Vagina (tissue), 2 donors: Measurements from ENCODE around the gene ARHGAP42. TPM values are rescaled to one million over a fixed set of nuclear protein-coding genes. Genes with fewer than 3 reads are reported as not detected.

ENCODE experiments used
- DNase-seq, 2 donors: peaks; one replicate each; pipeline ENCODE4 v3.0.0-alpha.2; 2017; ENCODE audit errors: extremely low spot score in 2 of 2
- H3K27ac ChIP-seq: fragments of 200-600 bp; sonication (generic); one replicate; pipeline ENCODE4 v1.5.1; 2019
- H3K27me3 ChIP-seq: fragments of 200-600 bp; sonication (generic); one replicate; pipeline ENCODE4 v1.5.1; 2019
- H3K36me3 ChIP-seq, 2 donors: fragments of 200-600 bp; sonication (generic); one replicate each; pipeline ENCODE4 v1.5.1; 2017 to 2019
- H3K4me1 ChIP-seq: fragments of 200-600 bp; sonication (generic); one replicate; pipeline ENCODE4 v1.5.1; 2019
- H3K4me3 ChIP-seq, 2 donors: fragments of 200-600 bp; sonication (generic); 1 replicate in 1 of 2; 2 replicates in 1 of 2; pipeline ENCODE4 v1.5.1; 2016 to 2019
- H3K9me3 ChIP-seq: fragments of 200-600 bp; sonication (generic); one replicate; pipeline ENCODE4 v1.5.1; 2019
- CTCF ChIP-seq, 3 experiments: fragments of 450-650 bp in 2 of 3; fragments of 200-600 bp in 1 of 3; sonication (generic) in 1 of 3; IDR thresholded peaks; one replicate each; pipeline ENCODE4 v1.5.1; 2017 to 2019; ENCODE audit warnings: antibody characterized with exemption in 3 of 3, mild to moderate bottlenecking in 2 of 3, moderate library complexity in 2 of 3
- POLR2A ChIP-seq, 2 donors: fragments of 450-650 bp; IDR thresholded peaks; one replicate each; pipeline ENCODE4 v1.6.1; 2017; ENCODE audit warnings: antibody characterized with exemption in 2 of 2, mild to moderate bottlenecking in 2 of 2, moderate library complexity in 2 of 2
- POLR2AphosphoS5 ChIP-seq, 2 donors: sonication (generic); formaldehyde crosslinking; IDR thresholded peaks; one replicate each; pipeline ENCODE4 v1.9.0; 2017; ENCODE audit warnings: antibody characterized with exemption in 2 of 2, mild to moderate bottlenecking in 2 of 2, low read depth in 1 of 2; ENCODE audit not compliant: insufficient read depth in 1 of 2
- intact Hi-C: fragments of 100-400 bp; cut with DNase I; formaldehyde crosslinking; loops from one replicate; pipeline ENCODE4 v1.15.1; 2023
- total RNA-seq: library from RNA; depleted of rRNA; stranded (reverse); fragments of >200 nt; gene quantifications from one replicate; pipeline ENCODE4 v1.2.3, GENCODE V29; 2016

The ARHGAP42 gene
- total RNA-seq, 1 donor from 2014 or later, result 5.9 TPM

GRCh38 chr11:100855466-100856067 is 168.5 kb downstream of the ARHGAP42 start:
- Histone ChIP-seq H3K9me3 (no peaks in the 10 kb centered on the region), H3K4me1 (no peaks in the 10 kb centered on the region), H3K36me3 (no peaks in the 10 kb centered on the region), H3K27me3 (no peaks in the 10 kb centered on the region), H3K27ac (no peak overlapping the region), H3K4me3 (no peak overlapping the region)
- no peak for DNase-seq
- TF ChIP-seq CTCF (IDR thresholded peaks at IDR 0.05) (peak; percentile 50 to 55 (median 52)), POLR2A (IDR thresholded peaks at IDR 0.05) (no peak)
- intact Hi-C loops, result loop anchor here (5.0 to 10.0 kb wide), 2 partner anchors 171 to 278 kb away; partner anchors contain the start of gene ARHGAP42

- TF ChIP-seq POLR2AphosphoS5 (IDR thresholded peaks at IDR 0.05; ENCODE audit: insufficient read depth in 1 of 2, low read depth in 1 of 2) (no peak), CTCF (IDR thresholded peaks at IDR 0.05) (no peak), POLR2A (IDR thresholded peaks at IDR 0.05) (no peak)
- H3K27ac ChIP-seq, result no peak overlapping the region
- no peak for DNase-seq
- H3K4me3 ChIP-seq, result no peak overlapping the region
- no peaks in the 10 kb centered on the region for H3K27me3 ChIP-seq
- H3K36me3 ChIP-seq, result no peaks in the 10 kb centered on the region
- intact Hi-C loops, result loop anchor here (5.0 to 10.0 kb wide), 2 partner anchors 173 to 280 kb away; partner anchors contain the start of gene ARHGAP42
- H3K4me1 ChIP-seq, result no peaks in the 10 kb centered on the region
- H3K9me3 ChIP-seq, result no peaks in the 10 kb centered on the region
Measured at GRCh38 chr11:100857236-100858005, 170.3 kb downstream of the ARHGAP42 start.

GRCh38 chr11:100860318-100861155 is 173.4 kb downstream of the ARHGAP42 start:
- TF ChIP-seq POLR2A (IDR thresholded peaks at IDR 0.05) (no peak), POLR2AphosphoS5 (IDR thresholded peaks at IDR 0.05; ENCODE audit: insufficient read depth in 1 of 2, low read depth in 1 of 2) (no peak), CTCF (IDR thresholded peaks at IDR 0.05) (no peak)
- intact Hi-C loops, result no loop called here
- no peak for DNase-seq
- Histone ChIP-seq H3K9me3 (no peaks in the 10 kb centered on the region), H3K27me3 (no peaks in the 10 kb centered on the region), H3K27ac (no peak overlapping the region), H3K36me3 (no peaks in the 10 kb centered on the region), H3K4me1 (peaks cover 7% of the 10 kb centered on the region), H3K4me3 (no peak overlapping the region)

- peaks cover 7% of the 10 kb centered on the region for H3K4me1 ChIP-seq
- no peak for DNase-seq
- TF ChIP-seq CTCF (IDR thresholded peaks at IDR 0.05) (no peak), POLR2A (IDR thresholded peaks at IDR 0.05) (no peak), POLR2AphosphoS5 (IDR thresholded peaks at IDR 0.05; ENCODE audit: insufficient read depth in 1 of 2, low read depth in 1 of 2) (no peak)
- no peak overlapping the region for H3K4me3 ChIP-seq
- H3K27me3 ChIP-seq, result no peaks in the 10 kb centered on the region
- H3K36me3 ChIP-seq, result no peaks in the 10 kb centered on the region
- H3K27ac ChIP-seq, result no peak overlapping the region
- no peaks in the 10 kb centered on the region for H3K9me3 ChIP-seq
- intact Hi-C loops, result no loop called here
Measured at GRCh38 chr11:100861212-100861611, 174.1 kb downstream of the ARHGAP42 start.
